Activated gamma-delta T cell treated with anti-CD3 and anti-CD28 coated beads, Interleukin-2, amount 50 U/mL, for 16 hours (primary cell): ENCODE measurements around the gene GYPB.
"Not testable (repeated sequence)": the region's sequence is repeated elsewhere in the genome, so short reads cannot be mapped to it uniquely, and the experiment has no call there.

ENCODE experiments used
- DNase-seq: peaks from one replicate; pipeline ENCODE4 v3.0.0-alpha.2; 2020; ENCODE audit warnings: low read depth

GYPB gene

GRCh38 chr4:144014808-144015207 lies 4.4 kb downstream of the GYPB start:
- no peak for DNase-seq

GRCh38 chr4:144008602-144009001 lies 10.6 kb downstream of the GYPB start:
- not testable (repeated sequence) for DNase-seq

- not testable (repeated sequence) for DNase-seq
These were observed 11.2 kb downstream of the GYPB start for GRCh38 chr4:144007960-144008359.

GRCh38 chr4:144006200-144006803 lies 12.9 kb downstream of the GYPB start:
- not testable (repeated sequence) for DNase-seq

GRCh38 chr4:144005558-144005953 lies 13.6 kb downstream of the GYPB start:
- DNase-seq, result not testable (repeated sequence)

- DNase-seq, result not testable (repeated sequence)
These were observed 14.2 kb downstream of the GYPB start for GRCh38 chr4:144004868-144005557.

- not testable (repeated sequence) for DNase-seq
These were observed 15.3 kb downstream of the GYPB start for GRCh38 chr4:144003890-144004265.

- DNase-seq, result not testable (repeated sequence)
These were observed 15.8 kb downstream of the GYPB start for GRCh38 chr4:144003205-144003889.

GRCh38 chr4:144000331-144000995 lies 18.7 kb downstream of the GYPB start:
- DNase-seq, result not testable (repeated sequence)

- DNase-seq, result not testable (repeated sequence)
These were observed 23.0 kb downstream of the GYPB start for GRCh38 chr4:143996193-143996592.

GRCh38 chr4:143991761-143992160 lies 27.4 kb downstream of the GYPB start:
- not testable (repeated sequence) for DNase-seq

GRCh38 chr4:143990717-143991116 lies 28.5 kb downstream of the GYPB start:
- not testable (repeated sequence) for DNase-seq

GRCh38 chr4:143986180-143986579 lies 33.0 kb downstream of the GYPB start:
- DNase-seq, result no peak

- not testable (repeated sequence) for DNase-seq
These were observed 38.4 kb downstream of the GYPB start for GRCh38 chr4:143980776-143981175.

GRCh38 chr4:143975527-143975926 lies 43.7 kb downstream of the GYPB start:
- DNase-seq, result not testable (repeated sequence)

GRCh38 chr4:143974021-143974420 lies 45.2 kb downstream of the GYPB start:
- DNase-seq, result not testable (repeated sequence)

GRCh38 chr4:143961075-143961474 lies 58.1 kb downstream of the GYPB start:
- DNase-seq, result no peak

GRCh38 chr4:143955306-143955705 lies 63.9 kb downstream of the GYPB start:
- DNase-seq, result not testable (repeated sequence)

GRCh38 chr4:143951458-143951972 lies 67.7 kb downstream of the GYPB start:
- DNase-seq, result not testable (repeated sequence)

GRCh38 chr4:143950967-143951366 lies 68.2 kb downstream of the GYPB start:
- not testable (repeated sequence) for DNase-seq

- not testable (repeated sequence) for DNase-seq
These were observed 69.0 kb downstream of the GYPB start for GRCh38 chr4:143950185-143950584.

GRCh38 chr4:143947493-143947892 lies 71.7 kb downstream of the GYPB start:
- not testable (repeated sequence) for DNase-seq
